HepG2 (cell line): ENCODE data around the gene CPEB3. TPM values are rescaled to one million over a fixed set of nuclear protein-coding genes. Genes with fewer than 3 reads are reported as not detected.
A peak's percentile ranks its signal among the peaks of the same experiment; 100 is the strongest.

Experiments
- E2F2 ChIP-seq: sonication (generic); formaldehyde crosslinking; IDR thresholded peaks from 2 replicates; pipeline ENCODE4 v1.4.0; 2020; ENCODE audit warnings: missing genetic modification reagents, borderline replicate concordance
- FOSL2 ChIP-seq: sonication (generic); formaldehyde crosslinking; IDR thresholded peaks from 2 replicates; pipeline ENCODE4 v1.4.0; 2020; ENCODE audit warnings: missing genetic modification reagents
- FOXP4 ChIP-seq: sonication (generic); formaldehyde crosslinking; IDR thresholded peaks from 2 replicates; pipeline ENCODE4 v1.4.0; 2020; ENCODE audit warnings: missing genetic modification reagents
- HMGXB4 ChIP-seq, 2 experiments: sonication (generic) in 1 of 2; formaldehyde crosslinking in 1 of 2; IDR thresholded peaks; 2 replicates each; pipeline versions ENCODE4 v1.4.0 to v1.6.1; 2018 to 2020; ENCODE audit warnings: missing genetic modification reagents in 2 of 2, borderline replicate concordance in 1 of 2, low read depth in 1 of 2, mild to moderate bottlenecking in 1 of 2, missing biosample characterization in 1 of 2
- KLF11 ChIP-seq: IDR thresholded peaks from 2 replicates; pipeline ENCODE4 v1.6.1; 2016; ENCODE audit warnings: missing compliant biosample characterization
- KLF9 ChIP-seq: IDR thresholded peaks from 2 replicates; pipeline ENCODE4 v1.6.1; 2016; ENCODE audit warnings: low read depth
- MBNL3 ChIP-seq: fragments of 250-450 bp; sonication (Bioruptor Pico); conservative IDR thresholded peaks from 2 replicates; pipeline ENCODE4 v1.8.0; 2022; ENCODE audit warnings: mild to moderate bottlenecking, inconsistent platforms
- MIXL1 ChIP-seq: IDR thresholded peaks from 2 replicates; pipeline ENCODE4 v1.6.1; 2016
- ONECUT2 ChIP-seq: sonication (generic); formaldehyde crosslinking; IDR thresholded peaks from 2 replicates; pipeline ENCODE4 v1.4.0; 2020; ENCODE audit warnings: missing genetic modification reagents
- PBX3 ChIP-seq: sonication (generic); formaldehyde crosslinking; IDR thresholded peaks from 2 replicates; pipeline ENCODE4 v1.8.1; 2023; ENCODE audit warnings: missing genetic modification reagents, inconsistent platforms, borderline replicate concordance
- POGZ ChIP-seq: sonication (generic); formaldehyde crosslinking; IDR thresholded peaks from 2 replicates; pipeline ENCODE4 v1.4.0; 2020; ENCODE audit warnings: mild to moderate bottlenecking, missing genetic modification reagents
- POLR2G ChIP-seq: fragments of 200-400 bp; formaldehyde crosslinking; IDR thresholded peaks from 2 replicates; pipeline ENCODE4 v1.6.1; 2018; ENCODE audit warnings: mild to moderate bottlenecking, low read depth, low read length, moderate library complexity
- RXRB ChIP-seq: IDR thresholded peaks from 2 replicates; pipeline ENCODE4 v1.6.1; 2016; ENCODE audit warnings: borderline replicate concordance, missing genetic modification reagents, missing compliant biosample characterization
- SALL2 ChIP-seq: sonication (generic); formaldehyde crosslinking; IDR thresholded peaks from 2 replicates; pipeline ENCODE4 v1.8.1; 2023; ENCODE audit warnings: mild to moderate bottlenecking, missing genetic modification reagents, inconsistent platforms
- SAP130 ChIP-seq: IDR thresholded peaks from 2 replicates; pipeline ENCODE4 v1.6.1; 2016; ENCODE audit warnings: low read depth
- YEATS4 ChIP-seq: sonication (generic); formaldehyde crosslinking; IDR thresholded peaks from 2 replicates; pipeline ENCODE4 v1.4.0; 2020; ENCODE audit warnings: missing genetic modification reagents, borderline replicate concordance
- ZNF550 ChIP-seq: sonication (generic); formaldehyde crosslinking; IDR thresholded peaks from 2 replicates; pipeline ENCODE4 v1.4.0; 2020; ENCODE audit warnings: mild to moderate bottlenecking, missing genetic modification reagents, borderline replicate concordance
- ZNF597 ChIP-seq: sonication (generic); formaldehyde crosslinking; IDR thresholded peaks from 2 replicates; pipeline ENCODE4 v1.5.0; 2020; ENCODE audit warnings: missing genetic modification reagents
- ZNF607 ChIP-seq: sonication (generic); formaldehyde crosslinking; IDR thresholded peaks from 2 replicates; pipeline ENCODE4 v1.5.1; 2020; ENCODE audit warnings: missing genetic modification reagents, mild to moderate bottlenecking, borderline replicate concordance
- polyA plus RNA-seq, 8 experiments: library from polyadenylated mRNA; depleted of rRNA in 3 of 8; stranded (reverse) in 7 of 8; unstranded in 1 of 8; fragments of >200 nt; fragmentation: Illumina TruSeq in 4 of 8; extraction: Trizol in 4 of 8; gene quantifications; 2 replicates each; pipeline versions ENCODE4 v1.2.1 to v1.2.3, GENCODE V29; 2011 to 2016; ENCODE audit warnings: low read depth in 4 of 8, missing spikeins in 1 of 8, mixed read lengths in 1 of 8; ENCODE audit not compliant: insufficient read depth in 1 of 8
- total RNA-seq, 5 experiments: library from RNA; depleted of rRNA; stranded (reverse); fragments of >200 nt; fragmentation: Illumina TruSeq; extraction: Trizol; gene quantifications; 2 replicates each; pipeline ENCODE4 v1.2.3, GENCODE V29; 2016; ENCODE audit warnings: low read depth in 1 of 5

CPEB3 gene
- total and polyA plus RNA-seq, 2 of the 13 experiments (the other 11 are each of a cell fraction or from before 2014, with no cell fraction given): 0.66 to 0.70 TPM

GRCh38 chr10:92121686-92122492 lies 169.0 kb downstream of the CPEB3 start (continued):
- TF ChIP-seq FOXP4 (CRISPR knock-in tag) (peak; percentile 87), FOSL2 (peak; percentile 69), SAP130 (CRISPR knock-in tag) (peak; percentile 75), RXRB (CRISPR knock-in tag) (peak; percentile 97), KLF11 (no peak), KLF9 (no peak), ONECUT2 (0 out of 2 replicates have a peak, but pooled peaks have one; percentile 31), E2F2 (CRISPR knock-in tag) (no peak), SALL2 (CRISPR knock-in tag) (no peak), POGZ (peak; percentile 77), MIXL1 (CRISPR knock-in tag) (peak; percentile 97), ZNF607 (CRISPR knock-in tag) (no peak), HMGXB4 (CRISPR knock-in tag; IDR thresholded peaks at IDR 0.05; ENCODE audit: borderline replicate concordance in 1 of 2, low read depth in 1 of 2) (peak in 1 of 2 experiments; percentile 42; a peak in 1 of 4 replicates), YEATS4 (CRISPR knock-in tag) (peak; percentile 27; the same call in 1 of the 2 replicates), ZNF550 (CRISPR knock-in tag) (no peak), POLR2G (no peak), MBNL3 (CRISPR knock-in tag) (no peak), ZNF597 (CRISPR knock-in tag) (no peak), PBX3 (CRISPR knock-in tag) (no peak)
